Kidney tubule cell (primary cell): Measurements from ENCODE around the gene IGF2R.
"Not testable (repeated sequence)": the region's sequence is repeated elsewhere in the genome, so short reads cannot be mapped to it uniquely, and the experiment has no call there.

Experiments used
- DNase-seq: peaks from one replicate; pipeline ENCODE4 v3.0.0-alpha.2; 2018; ENCODE audit warnings: low spot score

The IGF2R gene

DNA sequence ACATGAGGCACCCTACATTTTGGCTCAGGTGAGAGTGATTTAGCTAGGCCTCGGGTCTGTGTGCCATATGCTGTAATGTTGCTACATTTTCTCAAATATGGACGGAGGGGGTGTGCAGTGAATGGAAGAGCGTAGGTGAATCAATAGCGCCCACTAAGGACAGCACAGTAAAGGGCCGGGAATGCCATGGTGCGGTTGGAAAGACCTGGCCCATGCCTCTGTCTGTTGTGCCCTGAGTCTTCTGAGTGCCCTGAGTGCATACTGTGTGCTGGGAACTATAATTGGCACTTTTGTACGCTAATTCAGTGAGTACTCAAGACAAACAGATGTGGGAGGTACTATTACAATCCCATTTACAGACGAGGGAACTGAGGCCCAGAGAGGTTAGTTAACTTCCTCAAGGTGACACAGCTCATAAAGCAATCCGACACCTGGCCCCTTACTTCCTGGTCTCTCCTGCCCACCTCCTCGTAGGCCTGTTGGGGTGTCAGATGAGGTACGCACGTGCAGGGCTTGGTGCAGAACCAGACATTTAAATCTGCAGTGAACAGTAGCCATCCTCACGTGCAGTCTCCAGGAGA, 170.0 kb downstream of the IGF2R start:
- DNase-seq, result no peak

DNA sequence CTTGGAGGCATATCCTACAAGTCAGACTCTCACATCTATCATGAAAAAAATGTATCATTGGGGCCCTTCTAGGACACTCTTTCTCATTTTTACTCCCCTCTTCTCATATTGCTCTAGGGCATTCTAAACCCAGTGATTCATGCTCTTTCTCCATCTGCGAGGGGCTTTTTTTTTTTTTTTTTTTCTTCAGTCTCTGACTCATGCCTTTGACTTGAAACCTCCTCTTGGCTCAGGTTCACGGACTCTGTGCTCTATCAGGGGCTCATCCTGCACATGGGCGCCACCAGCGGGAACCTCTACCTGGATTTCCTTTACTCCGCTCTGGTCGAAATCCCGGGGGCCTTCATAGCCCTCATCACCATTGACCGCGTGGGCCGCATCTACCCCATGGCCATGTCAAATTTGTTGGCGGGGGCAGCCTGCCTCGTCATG, 170.6 kb downstream of the IGF2R start:
- DNase-seq, result peak; percentile 79

DNA sequence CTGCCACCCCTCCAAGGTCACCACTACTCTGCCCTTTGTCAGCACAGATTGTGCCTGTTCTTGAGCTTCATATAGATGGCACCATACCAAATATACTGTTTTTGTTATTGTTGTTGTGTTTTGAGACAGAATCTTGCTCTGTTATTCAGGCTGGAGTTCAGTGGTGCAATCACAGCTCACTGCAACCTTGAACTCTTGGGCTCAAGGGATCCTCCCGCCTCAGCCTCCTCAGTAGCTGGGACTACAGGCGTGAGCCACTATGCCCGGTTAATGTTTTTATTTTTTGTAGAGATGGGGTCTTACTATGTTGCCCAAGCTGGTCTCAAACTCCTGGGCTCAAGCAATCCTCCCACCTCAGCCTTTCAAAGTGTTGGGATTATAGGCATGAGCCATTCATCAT, 171.6 kb downstream of the IGF2R start:
- not testable (repeated sequence) for DNase-seq

DNA sequence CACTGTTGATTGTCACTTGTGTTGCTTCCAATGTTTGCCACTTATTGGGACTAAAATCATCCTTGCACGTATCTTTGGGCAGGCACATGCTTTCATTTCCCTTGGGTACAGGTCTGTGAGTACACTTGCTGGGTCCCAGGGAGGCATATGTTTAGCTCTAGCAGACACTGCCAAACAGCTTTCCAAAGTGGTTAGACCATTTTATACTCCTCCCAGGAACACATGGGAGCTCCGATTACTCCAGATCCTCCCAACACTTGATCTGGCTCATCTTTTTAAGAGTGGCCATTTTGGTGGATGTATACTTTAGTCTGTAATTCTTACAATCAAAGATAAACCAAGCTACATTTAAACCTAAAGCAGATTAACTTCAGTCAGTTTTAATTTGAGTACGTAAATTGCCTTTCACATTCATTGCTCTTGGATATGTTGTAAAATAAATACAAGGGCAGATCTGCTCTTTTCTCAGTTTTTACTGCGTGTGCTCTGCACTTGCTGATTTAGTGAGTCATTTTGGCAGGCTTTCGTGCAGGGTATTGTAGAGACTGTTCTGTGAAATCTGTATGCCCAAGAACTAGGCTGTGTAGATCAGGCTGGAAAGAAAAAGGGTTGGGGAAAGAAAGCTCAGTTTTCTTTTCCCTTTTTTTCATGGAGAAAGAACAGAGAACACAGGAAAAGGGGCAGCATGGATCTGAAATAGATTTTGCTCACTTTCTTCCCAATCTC, 172.3 kb downstream of the IGF2R start:
- peak; percentile 5 for DNase-seq

DNA sequence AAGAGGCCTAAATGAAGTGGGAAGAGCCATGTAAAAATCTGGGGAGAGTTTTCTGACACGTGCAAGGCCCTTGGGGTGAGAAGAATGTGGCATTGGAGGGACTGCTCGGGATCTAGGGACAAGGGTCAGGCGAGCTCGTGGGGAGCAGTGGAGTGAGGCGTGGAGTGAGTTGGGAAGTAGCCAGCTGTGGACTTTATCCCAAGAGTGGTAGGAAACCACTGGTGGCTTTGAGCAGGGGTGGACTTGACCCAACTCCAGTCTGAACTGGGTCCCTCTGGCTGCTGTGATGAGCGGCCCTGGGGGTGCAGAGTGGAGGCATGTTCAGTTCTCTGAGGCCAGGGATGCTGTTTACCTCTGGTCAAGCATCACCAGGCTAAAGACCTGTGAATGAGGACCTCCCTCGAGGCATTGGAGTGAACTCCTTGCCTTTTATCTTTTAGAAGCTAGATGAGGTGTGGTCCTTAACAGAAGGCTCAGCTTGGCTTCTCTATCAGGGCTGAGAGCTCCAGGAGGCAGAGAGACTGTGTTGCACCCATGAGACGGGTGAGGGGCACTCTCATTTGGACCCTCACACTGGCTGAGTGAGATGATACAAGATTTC, 173.3 kb downstream of the IGF2R start:
- no peak for DNase-seq

DNA sequence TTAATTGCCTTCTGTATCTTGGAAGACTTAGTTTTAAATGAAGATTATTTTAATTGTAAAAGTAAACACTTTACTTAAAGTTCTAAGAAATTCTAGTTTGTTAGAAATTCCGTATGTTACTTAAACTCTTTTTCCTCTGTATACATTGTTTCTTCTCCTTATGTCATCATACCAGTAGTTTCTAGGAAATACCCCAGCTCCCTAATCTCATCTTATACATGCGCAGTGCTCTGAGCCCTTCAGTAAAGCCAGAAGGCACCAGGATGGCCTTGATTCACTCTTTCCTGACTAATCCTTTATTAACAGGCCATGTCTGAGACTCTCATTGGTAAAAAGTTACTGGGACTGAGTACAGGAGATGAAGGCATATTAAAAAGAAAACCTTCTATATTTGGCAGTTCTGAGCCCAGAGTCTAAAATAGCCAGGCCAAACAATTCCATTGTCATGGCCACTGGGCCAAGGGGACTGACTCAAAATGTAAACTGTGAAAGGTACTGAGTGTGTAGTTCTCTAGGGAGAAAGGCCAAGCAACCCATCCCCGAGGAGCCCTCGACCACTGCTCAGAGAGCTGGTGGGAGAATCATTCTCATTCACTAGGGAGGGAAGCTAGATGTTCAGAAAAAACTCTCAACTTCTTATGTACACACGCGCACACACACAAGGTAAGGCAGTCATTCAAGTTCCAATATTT, 177.7 kb downstream of the IGF2R start:
- DNase-seq, result no peak

DNA sequence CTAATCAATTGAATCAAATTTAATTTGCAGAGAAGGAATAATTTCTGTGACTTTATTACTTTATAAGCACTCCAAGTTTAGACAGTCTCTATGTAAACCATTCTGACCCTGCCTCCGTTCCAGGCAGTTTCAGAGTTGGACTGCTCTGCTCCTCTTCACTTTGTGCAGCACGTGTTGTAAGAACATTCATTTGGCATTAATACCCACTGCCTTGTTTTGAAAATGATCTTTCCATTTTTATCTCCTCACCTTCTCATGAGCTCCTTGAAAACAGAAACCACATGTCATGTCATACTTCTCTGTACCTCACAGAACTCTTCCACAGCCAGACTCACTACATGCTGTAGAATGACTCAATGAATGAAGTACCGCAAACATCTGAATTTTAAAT, 178.3 kb downstream of the IGF2R start:
- DNase-seq, result no peak

DNA sequence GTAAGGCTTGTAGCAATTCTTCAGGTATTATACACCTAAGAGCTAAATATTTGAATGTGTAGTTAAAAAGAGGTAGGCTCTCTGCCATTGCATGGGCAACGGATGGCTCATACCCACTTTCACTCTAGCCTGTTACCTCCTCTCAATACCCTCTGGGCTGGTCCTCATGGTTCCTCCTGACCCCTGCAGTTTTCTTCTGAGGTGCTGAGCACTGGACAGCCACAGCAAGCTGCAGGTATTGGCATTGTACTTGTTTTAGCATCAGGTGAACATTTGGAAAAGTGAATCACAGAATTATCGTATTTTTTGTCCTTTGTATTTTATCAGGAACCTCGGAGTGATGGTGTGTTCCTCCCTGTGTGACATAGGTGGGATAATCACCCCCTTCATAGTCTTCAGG, 185.6 kb downstream of the IGF2R start:
- no peak for DNase-seq

DNA sequence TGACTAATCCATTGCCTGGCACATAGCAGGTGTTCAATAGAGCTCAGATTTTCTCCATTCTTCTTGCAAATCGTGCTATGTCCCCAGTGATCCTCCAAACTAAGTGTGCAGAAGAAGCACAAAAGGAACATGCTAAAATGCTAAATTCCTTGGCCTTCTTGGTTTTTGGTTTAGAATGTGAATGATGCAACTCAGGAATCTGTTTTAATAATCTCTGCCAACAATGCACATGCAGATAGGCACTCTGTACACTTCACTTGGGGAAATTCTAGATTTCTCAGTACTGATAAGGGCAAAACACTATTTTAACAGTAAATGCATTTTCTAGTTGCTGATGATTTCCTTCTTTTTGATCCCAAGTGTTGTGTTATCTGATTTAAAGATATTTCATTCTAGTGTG, 188.0 kb downstream of the IGF2R start:
- no peak for DNase-seq

DNA sequence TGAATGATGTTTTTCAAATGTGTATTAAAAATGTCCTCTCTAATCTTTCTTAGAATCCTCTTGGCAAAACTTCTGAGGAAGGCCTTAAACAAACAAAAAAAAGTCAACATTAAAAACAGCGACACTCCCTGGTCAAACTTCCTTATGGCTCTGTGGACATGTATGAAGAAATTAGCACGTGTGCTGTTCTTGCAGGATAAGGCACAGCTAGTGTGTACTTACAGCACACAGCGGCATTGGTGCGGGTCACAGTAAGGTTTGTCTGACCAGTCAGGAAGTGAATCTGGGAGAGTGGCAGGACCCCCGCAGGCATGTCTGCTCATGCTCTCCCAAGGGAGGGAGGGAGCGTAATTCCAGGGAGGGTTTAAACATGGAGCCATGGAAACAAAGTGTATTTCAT, 191.6 kb downstream of the IGF2R start:
- DNase-seq, result no peak
